ENCODE data around the gene DCAF5.
"Not testable (repeated sequence)": the region's sequence is repeated elsewhere in the genome, so short reads cannot be mapped to it uniquely, and the experiment has no call there.

DCAF5 gene

GRCh38 chr14:69038455-69039287 is 114.2 kb downstream of the DCAF5 start:
- DNase-seq, result no peak

- DNase-seq, result no peak
Measured at GRCh38 chr14:69037790-69038454, 115.0 kb downstream of the DCAF5 start.

GRCh38 chr14:69036757-69037506 is 116.0 kb downstream of the DCAF5 start:
- no peak for DNase-seq

- DNase-seq, result no peak
Measured at GRCh38 chr14:69034612-69035262, 118.2 kb downstream of the DCAF5 start.

- DNase-seq, result no peak
Measured at GRCh38 chr14:69027242-69027913, 125.5 kb downstream of the DCAF5 start.

- DNase-seq, result no peak
Measured at GRCh38 chr14:69023035-69023434, 129.9 kb downstream of the DCAF5 start.

- DNase-seq, result not testable (repeated sequence)
Measured at GRCh38 chr14:69022093-69022492, 130.8 kb downstream of the DCAF5 start.

- DNase-seq, result no peak
Measured at GRCh38 chr14:69017706-69018105, 135.2 kb downstream of the DCAF5 start.

GRCh38 chr14:69014829-69015259 is 138.1 kb downstream of the DCAF5 start:
- no peak for DNase-seq

- no peak for DNase-seq
Measured at GRCh38 chr14:69013943-69014782, 138.8 kb downstream of the DCAF5 start.

GRCh38 chr14:69012256-69012953 is 140.5 kb downstream of the DCAF5 start:
- no peak for DNase-seq

- no peak for DNase-seq
Measured at GRCh38 chr14:69010648-69011047, 142.3 kb downstream of the DCAF5 start.

GRCh38 chr14:69008421-69008884 is 144.5 kb downstream of the DCAF5 start:
- no peak for DNase-seq

- no peak for DNase-seq
Measured at GRCh38 chr14:69006346-69006745, 146.6 kb downstream of the DCAF5 start.

GRCh38 chr14:69005432-69006148 is 147.3 kb downstream of the DCAF5 start:
- DNase-seq, result no peak

- no peak for DNase-seq
Measured at GRCh38 chr14:69004731-69005431, 148.0 kb downstream of the DCAF5 start.

- no peak for DNase-seq
Measured at GRCh38 chr14:69003626-69004025, 149.3 kb downstream of the DCAF5 start.

- no peak for DNase-seq
Measured at GRCh38 chr14:69002069-69002468, 150.8 kb downstream of the DCAF5 start.

GRCh38 chr14:69001375-69001774 is 151.5 kb downstream of the DCAF5 start:
- DNase-seq, result no peak
